ENCODE measurements around the gene STEAP4.

STEAP4 gene

DNA sequence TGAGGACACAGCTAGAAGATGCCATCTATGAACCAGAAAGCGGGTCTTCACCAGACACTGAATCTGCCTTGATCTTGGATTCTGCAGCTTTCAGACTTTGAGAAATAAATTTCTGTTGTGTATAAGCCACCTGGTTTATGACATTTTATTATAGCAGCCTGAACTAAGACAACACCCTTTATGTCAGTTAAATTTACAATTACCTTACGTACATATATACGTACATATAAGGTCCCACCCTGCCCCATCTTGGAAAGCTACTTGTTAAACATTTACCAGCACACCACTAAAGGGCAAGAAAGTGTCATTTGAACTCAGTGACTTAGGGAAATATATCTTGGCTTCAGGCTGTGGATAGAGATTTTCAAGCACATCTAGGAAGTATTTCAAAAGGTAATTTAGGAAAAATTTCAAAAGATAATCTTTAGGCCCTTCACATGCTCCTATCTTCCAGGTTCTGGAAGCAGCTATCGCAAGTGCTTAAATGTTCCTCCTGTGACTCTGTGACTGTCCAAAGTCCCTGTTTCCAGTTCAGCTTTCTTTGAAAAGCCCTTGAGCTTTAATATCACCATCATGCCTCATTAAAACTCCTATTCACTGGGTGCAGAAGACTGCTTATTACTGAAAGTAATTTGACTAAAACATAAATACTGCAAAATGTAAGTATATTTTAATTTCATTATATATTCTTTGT is 77.2 kb downstream of the STEAP4 start:
- no peaks in the 10 kb centered on the region for H3K9me3 ChIP-seq (ENCODE audit: control insufficient read depth, insufficient read depth, low read length)
- no peak overlapping the region for H3K9ac ChIP-seq (ENCODE audit: low read depth, low read length)
- H3K27me3 ChIP-seq (ENCODE audit: control insufficient read depth, insufficient read depth, low read length) = no peaks in the 10 kb centered on the region
- H3K4me3 ChIP-seq (ENCODE audit: low read depth, low read length) = no peak overlapping the region
- H3K36me3 ChIP-seq (ENCODE audit: control insufficient read depth, insufficient read depth, low read length) = no peaks in the 10 kb centered on the region
- H3K4me1 ChIP-seq (ENCODE audit: control insufficient read depth, insufficient read depth, low read length) = no peaks in the 10 kb centered on the region

GRCh38 chr7:88226886-88227516 is 79.7 kb downstream of the STEAP4 start:
- Histone ChIP-seq H3K27me3 (ENCODE audit: control insufficient read depth, insufficient read depth, low read length) (no peaks in the 10 kb centered on the region), H3K9me3 (ENCODE audit: control insufficient read depth, insufficient read depth, low read length) (no peaks in the 10 kb centered on the region), H3K4me3 (ENCODE audit: low read depth, low read length) (no peak overlapping the region), H3K4me1 (ENCODE audit: control insufficient read depth, insufficient read depth, low read length) (no peaks in the 10 kb centered on the region), H3K9ac (ENCODE audit: low read depth, low read length) (no peak overlapping the region), H3K36me3 (ENCODE audit: control insufficient read depth, insufficient read depth, low read length) (no peaks in the 10 kb centered on the region)

- no peaks in the 10 kb centered on the region for H3K9me3 ChIP-seq (ENCODE audit: control insufficient read depth, insufficient read depth, low read length)
- no peak overlapping the region for H3K9ac ChIP-seq (ENCODE audit: low read depth, low read length)
- H3K4me1 ChIP-seq (ENCODE audit: control insufficient read depth, insufficient read depth, low read length) = no peaks in the 10 kb centered on the region
- no peaks in the 10 kb centered on the region for H3K27me3 ChIP-seq (ENCODE audit: control insufficient read depth, insufficient read depth, low read length)
- H3K4me3 ChIP-seq (ENCODE audit: low read depth, low read length) = no peak overlapping the region
- no peaks in the 10 kb centered on the region for H3K36me3 ChIP-seq (ENCODE audit: control insufficient read depth, insufficient read depth, low read length)
These were observed 80.5 kb downstream of the STEAP4 start for GRCh38 chr7:88226201-88226600.

GRCh38 chr7:88224601-88225275 is 82.0 kb downstream of the STEAP4 start:
- no peak overlapping the region for H3K9ac ChIP-seq (ENCODE audit: low read depth, low read length)
- H3K27me3 ChIP-seq (ENCODE audit: control insufficient read depth, insufficient read depth, low read length) = no peaks in the 10 kb centered on the region
- H3K4me3 ChIP-seq (ENCODE audit: low read depth, low read length) = no peak overlapping the region
- H3K36me3 ChIP-seq (ENCODE audit: control insufficient read depth, insufficient read depth, low read length) = no peaks in the 10 kb centered on the region
- no peaks in the 10 kb centered on the region for H3K9me3 ChIP-seq (ENCODE audit: control insufficient read depth, insufficient read depth, low read length)
- H3K4me1 ChIP-seq (ENCODE audit: control insufficient read depth, insufficient read depth, low read length) = no peaks in the 10 kb centered on the region

GRCh38 chr7:88223265-88223664 is 83.4 kb downstream of the STEAP4 start:
- Histone ChIP-seq H3K27me3 (ENCODE audit: control insufficient read depth, insufficient read depth, low read length) (no peaks in the 10 kb centered on the region), H3K4me1 (ENCODE audit: control insufficient read depth, insufficient read depth, low read length) (peaks cover 2% of the 10 kb centered on the region), H3K9me3 (ENCODE audit: control insufficient read depth, insufficient read depth, low read length) (no peaks in the 10 kb centered on the region), H3K4me3 (ENCODE audit: low read depth, low read length) (no peak overlapping the region), H3K9ac (ENCODE audit: low read depth, low read length) (no peak overlapping the region), H3K36me3 (ENCODE audit: control insufficient read depth, insufficient read depth, low read length) (no peaks in the 10 kb centered on the region)
